GM21447 (cell line): Measurements from ENCODE around the gene PEX5L.

Experiments
- ATAC-seq: cut with Tn5 transposase; IDR thresholded peaks from one replicate; pipeline ENCODE4 v1.9.1; 2021; ENCODE audit not compliant: unreplicated experiment

Gene PEX5L

GRCh38 chr3:179902061-179902460, 134.7 kb downstream of the PEX5L start:
- ATAC-seq = no peak

- peak; percentile 94 for ATAC-seq
Observed at GRCh38 chr3:179898024-179898423, 138.7 kb downstream of the PEX5L start.

GRCh38 chr3:179897231-179897630, 139.5 kb downstream of the PEX5L start:
- ATAC-seq = no peak

- ATAC-seq = no peak
Observed at GRCh38 chr3:179896507-179896906, 140.2 kb downstream of the PEX5L start.

GRCh38 chr3:179895330-179895729, 141.4 kb downstream of the PEX5L start:
- no peak for ATAC-seq

GRCh38 chr3:179887295-179887943, 149.3 kb downstream of the PEX5L start:
- ATAC-seq = no peak

GRCh38 chr3:179885950-179886349, 150.8 kb downstream of the PEX5L start:
- no peak for ATAC-seq

- no peak for ATAC-seq
Observed at GRCh38 chr3:179884136-179884535, 152.6 kb downstream of the PEX5L start.

- ATAC-seq = peak; percentile 57
Observed at GRCh38 chr3:179882292-179882691, 154.4 kb downstream of the PEX5L start.

GRCh38 chr3:179881791-179882190, 154.9 kb downstream of the PEX5L start:
- ATAC-seq = no peak

GRCh38 chr3:179880868-179881267, 155.9 kb downstream of the PEX5L start:
- no peak for ATAC-seq

GRCh38 chr3:179876440-179876839, 160.3 kb downstream of the PEX5L start:
- no peak for ATAC-seq

- no peak for ATAC-seq
Observed at GRCh38 chr3:179872842-179873241, 163.9 kb downstream of the PEX5L start.

- ATAC-seq = no peak
Observed at GRCh38 chr3:179871782-179872181, 165.0 kb downstream of the PEX5L start.

- no peak for ATAC-seq
Observed at GRCh38 chr3:179868715-179869114, 168.0 kb downstream of the PEX5L start.

GRCh38 chr3:179867961-179868360, 168.8 kb downstream of the PEX5L start:
- ATAC-seq = no peak

- ATAC-seq = no peak
Observed at GRCh38 chr3:179865861-179866505, 170.8 kb downstream of the PEX5L start.

- ATAC-seq = no peak
Observed at GRCh38 chr3:179861953-179862352, 174.8 kb downstream of the PEX5L start.

GRCh38 chr3:179861292-179861691, 175.4 kb downstream of the PEX5L start:
- no peak for ATAC-seq

GRCh38 chr3:179860275-179861107, 176.2 kb downstream of the PEX5L start:
- ATAC-seq = no peak

GRCh38 chr3:179853176-179853575, 183.6 kb downstream of the PEX5L start:
- ATAC-seq = no peak
